ENCODE data around the gene TMSB10.

The TMSB10 gene

GRCh38 chr2:84885111-84885510 lies 20.3 kb upstream of the TMSB10 start:
- Histone ChIP-seq H3K14ac (ENCODE audit: low read length) (no peak overlapping the region), H3K27ac (replicated peaks; ENCODE audit: low read length) (no peak overlapping the region), H4K8ac (ENCODE audit: low read depth, low read length) (no peak overlapping the region), H2BK5ac (ENCODE audit: low read length) (no peak overlapping the region), H2BK120ac (ENCODE audit: low read depth, low read length) (no peak overlapping the region), H3K23ac (ENCODE audit: low read depth, low read length, poor library complexity) (no peak overlapping the region), H3K9me3 (replicated peaks in 1 of 2; ENCODE audit: control insufficient read depth in 2 of 2, insufficient read depth in 1 of 2, low read depth in 1 of 2, low read length in 2 of 2) (no peaks in the 10 kb centered on the region), H3K4me1 (ENCODE audit: control insufficient read depth in 2 of 2, insufficient read depth in 1 of 2, low read depth in 1 of 2, low read length in 2 of 2) (peaks cover 4 to 14% of the 10 kb centered on the region in 2 donors), H2AK5ac (ENCODE audit: low read depth, low read length) (no peak overlapping the region), H3K9ac (ENCODE audit: low read depth, low read length, poor library complexity) (no peak overlapping the region), H2BK15ac (ENCODE audit: low read length) (no peak overlapping the region), H3K4me3 (ENCODE audit: low read length in 2 of 2) (no peak overlapping the region), H3K18ac (ENCODE audit: low read length) (peak overlapping the region; percentile 16), H2BK12ac (ENCODE audit: low read length) (no peak overlapping the region), H3K79me1 (ENCODE audit: low read depth, low read length) (no peaks in the 10 kb centered on the region), H4K91ac (ENCODE audit: low read depth, low read length, poor library complexity) (no peak overlapping the region), H3K4ac (ENCODE audit: low read length) (no peak overlapping the region), H3K36me3 (replicated peaks in 1 of 2; ENCODE audit: control insufficient read depth in 2 of 2, insufficient read depth in 2 of 2, low read length in 2 of 2) (no peaks in the 10 kb centered on the region), H2AFZ (ENCODE audit: low read length) (no peak overlapping the region), H3K4me2 (ENCODE audit: insufficient read depth, low read length, poor library complexity, severe bottlenecking) (no peak overlapping the region), H3K27me3 (ENCODE audit: control insufficient read depth in 3 of 3, insufficient read depth in 3 of 3, low read depth in 1 of 3, low read length in 3 of 3) (peaks cover 2 to 74% (median 18%) of the 10 kb centered on the region in 3 experiments)
- no CpG with 5 or more reads among the region's 2 CpGs for WGBS, 2 donors (ENCODE audit: extremely low coverage in 2 of 2, insufficient read length in 2 of 2, insufficient replicate concordance in 1 of 2)
- DNase-seq (ENCODE audit: low spot score) = no peak

- H3K9ac ChIP-seq (ENCODE audit: low read depth, low read length, poor library complexity) = no peak overlapping the region
- H3K4ac ChIP-seq (ENCODE audit: low read length) = no peak overlapping the region
- DNase-seq (ENCODE audit: low spot score) = no peak
- H2AK5ac ChIP-seq (ENCODE audit: low read depth, low read length) = no peak overlapping the region
- no peak overlapping the region for H2BK12ac ChIP-seq (ENCODE audit: low read length)
- no peak overlapping the region for H3K23ac ChIP-seq (ENCODE audit: low read depth, low read length, poor library complexity)
- peaks cover 3 to 4% of the 10 kb centered on the region in 2 donors for H3K4me1 ChIP-seq (ENCODE audit: control insufficient read depth in 2 of 2, insufficient read depth in 1 of 2, low read depth in 1 of 2, low read length in 2 of 2)
- no peaks in the 10 kb centered on the region for H3K36me3 ChIP-seq (replicated peaks in 1 of 2; ENCODE audit: control insufficient read depth in 2 of 2, insufficient read depth in 2 of 2, low read length in 2 of 2)
- H3K27me3 ChIP-seq (ENCODE audit: control insufficient read depth in 3 of 3, insufficient read depth in 3 of 3, low read depth in 1 of 3, low read length in 3 of 3) = peaks cover 0 to 57% (median 3%) of the 10 kb centered on the region in 3 experiments
- no peak overlapping the region for H2AFZ ChIP-seq (ENCODE audit: low read length)
- H2BK15ac ChIP-seq (ENCODE audit: low read length) = no peak overlapping the region
- no peaks in the 10 kb centered on the region for H3K79me1 ChIP-seq (ENCODE audit: low read depth, low read length)
- peak overlapping the region; percentile 65 for H3K14ac ChIP-seq (ENCODE audit: low read length)
- no peak overlapping the region for H2BK5ac ChIP-seq (ENCODE audit: low read length)
- no peak overlapping the region for H4K8ac ChIP-seq (ENCODE audit: low read depth, low read length)
- H3K4me3 ChIP-seq (ENCODE audit: low read length in 2 of 2) = no peak overlapping the region
- H2BK120ac ChIP-seq (ENCODE audit: low read depth, low read length) = no peak overlapping the region
- no CpG with 5 or more reads among the region's 6 CpGs for WGBS, 2 donors (ENCODE audit: extremely low coverage in 2 of 2, insufficient read length in 2 of 2, insufficient replicate concordance in 1 of 2)
- H3K18ac ChIP-seq (ENCODE audit: low read length) = no peak overlapping the region
- peak overlapping the region; percentile 90 for H4K91ac ChIP-seq (ENCODE audit: low read depth, low read length, poor library complexity)
- H3K27ac ChIP-seq (replicated peaks; ENCODE audit: low read length) = no peak overlapping the region
- H3K4me2 ChIP-seq (ENCODE audit: insufficient read depth, low read length, poor library complexity, severe bottlenecking) = no peak overlapping the region
- no peaks in the 10 kb centered on the region for H3K9me3 ChIP-seq (replicated peaks in 1 of 2; ENCODE audit: control insufficient read depth in 2 of 2, insufficient read depth in 1 of 2, low read depth in 1 of 2, low read length in 2 of 2)
These were observed 18.7 kb upstream of the TMSB10 start for GRCh38 chr2:84886791-84887190.

GRCh38 chr2:84888401-84889276 lies 16.8 kb upstream of the TMSB10 start:
- H3K14ac ChIP-seq (ENCODE audit: low read length) = no peak overlapping the region
- no peak overlapping the region for H4K91ac ChIP-seq (ENCODE audit: low read depth, low read length, poor library complexity)
- H3K18ac ChIP-seq (ENCODE audit: low read length) = no peak overlapping the region
- DNase-seq (ENCODE audit: low spot score) = no peak
- H3K27me3 ChIP-seq (ENCODE audit: control insufficient read depth in 3 of 3, insufficient read depth in 3 of 3, low read depth in 1 of 3, low read length in 3 of 3) = peaks cover 0 to 39% (median 0%) of the 10 kb centered on the region in 3 experiments
- H3K4me1 ChIP-seq (ENCODE audit: control insufficient read depth in 2 of 2, insufficient read depth in 1 of 2, low read depth in 1 of 2, low read length in 2 of 2) = peaks cover 0 to 4% of the 10 kb centered on the region in 2 donors
- no CpG with 5 or more reads among the region's 6 CpGs for WGBS, 2 donors (ENCODE audit: extremely low coverage in 2 of 2, insufficient read length in 2 of 2, insufficient replicate concordance in 1 of 2)
- no peak overlapping the region for H3K9ac ChIP-seq (ENCODE audit: low read depth, low read length, poor library complexity)
- H2AFZ ChIP-seq (ENCODE audit: low read length) = peak overlapping the region; percentile 18
- H3K4ac ChIP-seq (ENCODE audit: low read length) = no peak overlapping the region
- no peak overlapping the region for H3K23ac ChIP-seq (ENCODE audit: low read depth, low read length, poor library complexity)
- H2BK120ac ChIP-seq (ENCODE audit: low read depth, low read length) = no peak overlapping the region
- H2BK12ac ChIP-seq (ENCODE audit: low read length) = no peak overlapping the region
- H4K8ac ChIP-seq (ENCODE audit: low read depth, low read length) = no peak overlapping the region
- no peak overlapping the region for H3K27ac ChIP-seq (replicated peaks; ENCODE audit: low read length)
- no peak overlapping the region for H2BK5ac ChIP-seq (ENCODE audit: low read length)
- no peaks in the 10 kb centered on the region for H3K9me3 ChIP-seq (replicated peaks in 1 of 2; ENCODE audit: control insufficient read depth in 2 of 2, insufficient read depth in 1 of 2, low read depth in 1 of 2, low read length in 2 of 2)
- H3K79me1 ChIP-seq (ENCODE audit: low read depth, low read length) = no peaks in the 10 kb centered on the region
- no peak overlapping the region for H2AK5ac ChIP-seq (ENCODE audit: low read depth, low read length)
- H3K4me3 ChIP-seq (ENCODE audit: low read length in 2 of 2) = no peak overlapping the region
- no peak overlapping the region for H3K4me2 ChIP-seq (ENCODE audit: insufficient read depth, low read length, poor library complexity, severe bottlenecking)
- H2BK15ac ChIP-seq (ENCODE audit: low read length) = no peak overlapping the region
- no peaks in the 10 kb centered on the region for H3K36me3 ChIP-seq (replicated peaks in 1 of 2; ENCODE audit: control insufficient read depth in 2 of 2, insufficient read depth in 2 of 2, low read length in 2 of 2)

DNA sequence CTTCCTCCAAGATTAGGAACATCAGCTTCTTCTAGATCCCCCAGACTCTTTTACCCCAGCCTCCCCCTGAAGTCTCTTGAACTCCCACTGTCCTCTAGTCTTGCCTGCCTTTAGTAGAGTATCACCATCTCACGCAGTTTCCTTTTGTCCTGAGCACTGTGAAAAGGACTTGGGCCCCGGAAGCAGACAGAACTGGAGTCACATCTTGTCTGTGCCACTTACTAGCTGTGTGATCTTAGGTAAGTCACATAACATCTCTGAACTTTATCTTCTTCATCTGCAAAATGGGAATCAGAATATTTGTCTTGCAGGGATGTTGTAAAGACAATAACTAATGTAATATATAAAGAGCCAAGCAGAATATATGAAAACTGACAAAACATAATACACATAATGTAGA lies 16.1 kb upstream of the TMSB10 start:
- no peak overlapping the region for H3K9ac ChIP-seq (ENCODE audit: low read depth, low read length, poor library complexity)
- no peak overlapping the region for H2AFZ ChIP-seq (ENCODE audit: low read length)
- no peak overlapping the region for H3K27ac ChIP-seq (replicated peaks; ENCODE audit: low read length)
- H3K27me3 ChIP-seq (ENCODE audit: control insufficient read depth in 3 of 3, insufficient read depth in 3 of 3, low read depth in 1 of 3, low read length in 3 of 3) = peaks cover 0 to 35% (median 0%) of the 10 kb centered on the region in 3 experiments
- H3K18ac ChIP-seq (ENCODE audit: low read length) = no peak overlapping the region
- WGBS, 2 donors (ENCODE audit: extremely low coverage in 2 of 2, insufficient read length in 2 of 2, insufficient replicate concordance in 1 of 2) = no CpG with 5 or more reads among the region's 2 CpGs
- H4K8ac ChIP-seq (ENCODE audit: low read depth, low read length) = no peak overlapping the region
- no peak overlapping the region for H3K23ac ChIP-seq (ENCODE audit: low read depth, low read length, poor library complexity)
- no peaks in the 10 kb centered on the region for H3K79me1 ChIP-seq (ENCODE audit: low read depth, low read length)
- no peaks in the 10 kb centered on the region for H3K9me3 ChIP-seq (replicated peaks in 1 of 2; ENCODE audit: control insufficient read depth in 2 of 2, insufficient read depth in 1 of 2, low read depth in 1 of 2, low read length in 2 of 2)
- H3K4ac ChIP-seq (ENCODE audit: low read length) = no peak overlapping the region
- no peak overlapping the region for H2BK120ac ChIP-seq (ENCODE audit: low read depth, low read length)
- no peak overlapping the region for H2BK15ac ChIP-seq (ENCODE audit: low read length)
- DNase-seq (ENCODE audit: low spot score) = no peak
- H4K91ac ChIP-seq (ENCODE audit: low read depth, low read length, poor library complexity) = no peak overlapping the region
- H2BK5ac ChIP-seq (ENCODE audit: low read length) = no peak overlapping the region
- peaks cover 0 to 6% of the 10 kb centered on the region in 2 donors for H3K4me1 ChIP-seq (ENCODE audit: control insufficient read depth in 2 of 2, insufficient read depth in 1 of 2, low read depth in 1 of 2, low read length in 2 of 2)
- no peak overlapping the region for H2BK12ac ChIP-seq (ENCODE audit: low read length)
- H3K4me2 ChIP-seq (ENCODE audit: insufficient read depth, low read length, poor library complexity, severe bottlenecking) = no peak overlapping the region
- H3K36me3 ChIP-seq (replicated peaks in 1 of 2; ENCODE audit: control insufficient read depth in 2 of 2, insufficient read depth in 2 of 2, low read length in 2 of 2) = no peaks in the 10 kb centered on the region
- H3K4me3 ChIP-seq (ENCODE audit: low read length in 2 of 2) = no peak overlapping the region
- no peak overlapping the region for H2AK5ac ChIP-seq (ENCODE audit: low read depth, low read length)
- H3K14ac ChIP-seq (ENCODE audit: low read length) = no peak overlapping the region

Measured in neuronal stem cell (in vitro differentiated cells).